ENCODE results near the gene PDE4B. TPM values are rescaled to one million over a fixed set of nuclear protein-coding genes. Genes with fewer than 3 reads are reported as not detected.

The PDE4B gene
- total and polyA plus RNA-seq, 10 of the 15 experiments (the other 5 are each of a cell fraction or from before 2014, with no cell fraction given): 3.0 to 13.2 (median 5.7) TPM

DNA sequence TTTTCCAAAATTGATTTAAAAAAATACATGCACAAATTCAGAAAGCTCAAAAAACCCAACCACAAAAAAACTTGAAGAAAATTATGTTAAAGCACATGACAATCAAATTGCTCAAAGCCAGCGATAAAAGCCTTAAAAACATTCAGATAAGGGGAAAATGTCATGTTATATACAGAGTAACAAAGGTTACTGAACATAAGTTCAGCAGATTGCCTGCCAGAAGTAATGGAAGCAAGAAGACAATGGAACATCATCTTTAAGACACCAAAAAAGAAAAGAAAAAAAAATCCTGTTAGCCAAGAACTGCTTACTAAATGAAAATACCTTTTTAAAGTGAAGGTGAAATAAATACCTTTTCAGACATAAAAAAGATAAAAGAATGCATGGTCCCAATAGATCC, 594.0 kb downstream of the PDE4B start:
- Histone ChIP-seq H2AFZ (ENCODE audit: control insufficient read depth, low read depth, low read length) (no peak overlapping the region), H3K79me2 (ENCODE audit: control insufficient read depth, insufficient read depth, low read length) (no peaks in the 10 kb centered on the region), H3K27me3 (replicated peaks in 1 of 2; ENCODE audit: control insufficient read depth in 2 of 2, insufficient read depth in 2 of 2, low read length in 1 of 2) (no peaks in the 10 kb centered on the region), H3K4me3 (no peak overlapping the region), H3K4me2 (ENCODE audit: control insufficient read depth, insufficient read depth) (no peak overlapping the region), H3K9me3 (replicated peaks; ENCODE audit: control insufficient read depth, insufficient read depth, low read length) (peaks cover 36% of the 10 kb centered on the region), H3K4me1 (ENCODE audit: control insufficient read depth, insufficient read depth, low read length) (peaks cover 5% of the 10 kb centered on the region), H4K20me1 (ENCODE audit: control insufficient read depth, insufficient read depth) (no peaks in the 10 kb centered on the region), H3K9ac (ENCODE audit: control insufficient read depth, insufficient read depth, low read length) (no peak overlapping the region), H3K27ac (ENCODE audit: control insufficient read depth, insufficient read depth) (no peak overlapping the region), H3K36me3 (ENCODE audit: control insufficient read depth in 2 of 2, insufficient read depth in 2 of 2, low read length in 1 of 2) (no peaks in the 10 kb centered on the region; a peak in 2 of 4 replicates)
- BruUV-seq (replicated peaks): no TSS peak
- ATAC-seq (no peak), FAIRE-seq (no peak), DNase-seq (ENCODE audit: low read depth, low spot score) (no peak)
- in situ Hi-C loops (cut with MboI): loop anchor here (25.0 kb wide), 2 partner anchors 551 to 776 kb away; partner anchors contain the start of gene IL23R
- ChIA-PET SMC1A (ENCODE audit: uncharacterized antibody, unreplicated experiment) (interaction anchor here (1.2 to 1.9 kb wide), 6 partner anchors 9 to 49 kb away, joined by 4 to 6 read pairs (median 5); no protein-coding TSS in a partner anchor), RAD21 (ENCODE audit: unreplicated experiment) (interaction anchor here (0.7 kb wide), 1 partner anchor 9 kb away, joined by 3 read pairs; no protein-coding TSS in a partner anchor), POLR2A (interaction anchor here (1.4 to 2.2 kb wide), 2 partner anchors 9 to 10 kb away, joined by 4 to 5 read pairs; no protein-coding TSS in a partner anchor), CTCF (interaction anchor here (2.2 kb wide), 2 partner anchors 9 to 60 kb away, joined by 7 to 10 read pairs; no protein-coding TSS in a partner anchor)
- WGBS (ENCODE audit: insufficient coverage, insufficient replicate concordance, low lambda C conversion rate, missing lambda C conversion rate): 17% methylated on average over 1 of the region's 1 CpG
- intact Hi-C loops (cut with micrococcal nuclease; ENCODE audit: unreplicated experiment): no loop called here
- TF ChIP-seq WRNIP1 (IDR thresholded peaks at IDR 0.05; ENCODE audit: borderline replicate concordance, low read depth, low read length) (no peak), E2F4 (IDR thresholded peaks at IDR 0.05; ENCODE audit: low read depth, low read length) (no peak), IRF4 (IDR thresholded peaks at IDR 0.05; ENCODE audit: low read depth, low read length) (no peak), NR2F1 (conservative IDR thresholded peaks at IDR 0.05) (peak; percentile 21; the same call in 1 of the 2 replicates), TCF3 (IDR thresholded peaks at IDR 0.05; ENCODE audit: borderline replicate concordance, insufficient read depth, low read depth, low read length) (no peak), ZBTB40 (IDR thresholded peaks at IDR 0.05; ENCODE audit: borderline replicate concordance) (no peak), YY1 (IDR thresholded peaks at IDR 0.05; ENCODE audit: low read depth, low read length) (no peak), ZNF274 (IDR thresholded peaks at IDR 0.05; ENCODE audit: insufficient read depth, insufficient read length) (no peak), POLR2AphosphoS5 (IDR thresholded peaks at IDR 0.05; ENCODE audit: low read length) (no peak), NBN (IDR thresholded peaks at IDR 0.05) (0 out of 2 replicates have a peak, but pooled peaks have one; percentile 42), SP1 (IDR thresholded peaks at IDR 0.05; ENCODE audit: low read depth, low read length) (no peak), FOS (IDR thresholded peaks at IDR 0.05; ENCODE audit: borderline replicate concordance, extremely low read depth, insufficient read length) (no peak), YBX1 (IDR thresholded peaks at IDR 0.05) (no peak), CREM (IDR thresholded peaks at IDR 0.05; ENCODE audit: low read depth) (no peak), ETV6 (conservative IDR thresholded peaks at IDR 0.05 in 1 of 2, IDR thresholded peaks at IDR 0.05 in 1 of 2; ENCODE audit: borderline replicate concordance in 1 of 2, low read depth in 1 of 2) (no peak), FOXK2 (IDR thresholded peaks at IDR 0.05) (no peak), NFIC (IDR thresholded peaks at IDR 0.05; ENCODE audit: low read depth, low read length) (no peak)
- TF ChIP-seq, protein P1, sequence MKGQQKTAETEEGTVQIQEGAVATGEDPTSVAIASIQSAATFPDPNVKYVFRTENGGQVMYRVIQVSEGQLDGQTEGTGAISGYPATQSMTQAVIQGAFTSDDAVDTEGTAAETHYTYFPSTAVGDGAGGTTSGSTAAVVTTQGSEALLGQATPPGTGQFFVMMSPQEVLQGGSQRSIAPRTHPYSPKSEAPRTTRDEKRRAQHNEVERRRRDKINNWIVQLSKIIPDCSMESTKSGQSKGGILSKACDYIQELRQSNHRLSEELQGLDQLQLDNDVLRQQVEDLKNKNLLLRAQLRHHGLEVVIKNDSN (IDR thresholded peaks at IDR 0.05; ENCODE audit: borderline replicate concordance, extremely low read length, insufficient read depth, low read depth, low read length): no peak
- TF ChIP-seq, protein P2, sequence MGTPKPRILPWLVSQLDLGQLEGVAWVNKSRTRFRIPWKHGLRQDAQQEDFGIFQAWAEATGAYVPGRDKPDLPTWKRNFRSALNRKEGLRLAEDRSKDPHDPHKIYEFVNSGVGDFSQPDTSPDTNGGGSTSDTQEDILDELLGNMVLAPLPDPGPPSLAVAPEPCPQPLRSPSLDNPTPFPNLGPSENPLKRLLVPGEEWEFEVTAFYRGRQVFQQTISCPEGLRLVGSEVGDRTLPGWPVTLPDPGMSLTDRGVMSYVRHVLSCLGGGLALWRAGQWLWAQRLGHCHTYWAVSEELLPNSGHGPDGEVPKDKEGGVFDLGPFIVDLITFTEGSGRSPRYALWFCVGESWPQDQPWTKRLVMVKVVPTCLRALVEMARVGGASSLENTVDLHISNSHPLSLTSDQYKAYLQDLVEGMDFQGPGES (IDR thresholded peaks at IDR 0.05): no peak

All from GM12878 (cell line).